Measurements from ENCODE around the gene DCHS1. TPM values are rescaled to one million over a fixed set of nuclear protein-coding genes. Genes with fewer than 3 reads are reported as not detected.

The DCHS1 gene
- total RNA-seq, 1 donor from 2014 or later, result 28.0 TPM

- Histone ChIP-seq H3K4me3 (no peak overlapping the region), H3K4me1 (peaks cover 32% of the 10 kb centered on the region), H3K27me3 (no peaks in the 10 kb centered on the region), H3K27ac (no peak overlapping the region), H3K9me3 (no peaks in the 10 kb centered on the region), H3K36me3 (no peaks in the 10 kb centered on the region)
- TF ChIP-seq CTCF (IDR thresholded peaks at IDR 0.05), result no peak
- intact Hi-C loops (cut with DNase I), result no loop called here
- ATAC-seq, result no peak
- DNase-seq, result no peak
Measured at GRCh38 chr11:6642957-6643356, 12.7 kb downstream of the DCHS1 start.

GRCh38 chr11:6640985-6641701 lies 14.5 kb downstream of the DCHS1 start:
- no peaks in the 10 kb centered on the region for H3K36me3 ChIP-seq
- ATAC-seq (no peak), DNase-seq (no peak)
- no peaks in the 10 kb centered on the region for H3K9me3 ChIP-seq
- no peak overlapping the region for H3K4me3 ChIP-seq
- no peak overlapping the region for H3K27ac ChIP-seq
- no peaks in the 10 kb centered on the region for H3K27me3 ChIP-seq
- intact Hi-C loops (cut with DNase I), result no loop called here
- TF ChIP-seq CTCF (IDR thresholded peaks at IDR 0.05), result no peak
- peaks cover 32% of the 10 kb centered on the region for H3K4me1 ChIP-seq

GRCh38 chr11:6640036-6640984 lies 15.3 kb downstream of the DCHS1 start:
- Histone ChIP-seq H3K36me3 (no peaks in the 10 kb centered on the region), H3K27ac (no peak overlapping the region), H3K27me3 (no peaks in the 10 kb centered on the region), H3K4me3 (no peak overlapping the region), H3K9me3 (no peaks in the 10 kb centered on the region), H3K4me1 (peaks cover 34% of the 10 kb centered on the region)
- DNase-seq (no peak), ATAC-seq (no peak)
- intact Hi-C loops (cut with DNase I), result no loop called here
- TF ChIP-seq CTCF (IDR thresholded peaks at IDR 0.05), result no peak

- no peak overlapping the region for H3K27ac ChIP-seq
- TF ChIP-seq CTCF (IDR thresholded peaks at IDR 0.05), result no peak
- DNase-seq, result no peak
- peaks cover 35% of the 10 kb centered on the region for H3K4me1 ChIP-seq
- no peak for ATAC-seq
- H3K27me3 ChIP-seq, result no peaks in the 10 kb centered on the region
- no peaks in the 10 kb centered on the region for H3K36me3 ChIP-seq
- no peaks in the 10 kb centered on the region for H3K9me3 ChIP-seq
- intact Hi-C loops (cut with DNase I), result no loop called here
- no peak overlapping the region for H3K4me3 ChIP-seq
Measured at GRCh38 chr11:6638429-6638828, 17.2 kb downstream of the DCHS1 start.

- no peak for TF ChIP-seq CTCF (IDR thresholded peaks at IDR 0.05)
- H3K27ac ChIP-seq, result no peak overlapping the region
- no peak overlapping the region for H3K4me3 ChIP-seq
- H3K9me3 ChIP-seq, result no peaks in the 10 kb centered on the region
- DNase-seq (no peak), ATAC-seq (peak; percentile 84)
- intact Hi-C loops (cut with DNase I), result no loop called here
- H3K36me3 ChIP-seq, result no peaks in the 10 kb centered on the region
- H3K4me1 ChIP-seq, result peaks cover 35% of the 10 kb centered on the region
- H3K27me3 ChIP-seq, result no peaks in the 10 kb centered on the region
Measured at GRCh38 chr11:6637871-6638270, 17.7 kb downstream of the DCHS1 start.
